Medulla oblongata (tissue), 1 donor: ENCODE measurements around the gene MAST3.
"Not testable (repeated sequence)": the region's sequence is repeated elsewhere in the genome, so short reads cannot be mapped to it uniquely, and the experiment has no call there.

ENCODE experiments used
- DNase-seq: peaks from one replicate; pipeline ENCODE4 v3.0.0-alpha.2; 2015; ENCODE audit errors: extremely low spot score

MAST3 gene

GRCh38 chr19:18086590-18087138 lies 10.9 kb upstream of the MAST3 start, which contains the start of gene IL12RB1:
IL12RB1 (minus strand) TSS chr19:18086934; CDS start chr19:18086823, 111 bp downstream.
- DNase-seq: peak; percentile 46

- DNase-seq: peak; percentile 62
These were observed 8.5 kb upstream of the MAST3 start for GRCh38 chr19:18089096-18089541.

GRCh38 chr19:18089726-18090125 lies 7.9 kb upstream of the MAST3 start:
- DNase-seq: peak; percentile 91

- DNase-seq: peak; percentile 41
These were observed 6.9 kb upstream of the MAST3 start for GRCh38 chr19:18090545-18091216.

GRCh38 chr19:18091217-18091608 lies 6.4 kb upstream of the MAST3 start:
- peak; percentile 70 for DNase-seq

- DNase-seq: no peak
These were observed 4.0 kb upstream of the MAST3 start for GRCh38 chr19:18093439-18094161.

GRCh38 chr19:18096258-18096657 lies 1.3 kb upstream of the MAST3 start:
- no peak for DNase-seq

- no peak for DNase-seq
These were observed 664 bp downstream of the MAST3 start for GRCh38 chr19:18097993-18098890.

GRCh38 chr19:18098891-18099622 lies 1.5 kb downstream of the MAST3 start:
- DNase-seq: no peak

GRCh38 chr19:18099623-18099995 lies 2.0 kb downstream of the MAST3 start:
- DNase-seq: no peak

- peak; percentile 51 for DNase-seq
These were observed 3.1 kb downstream of the MAST3 start for GRCh38 chr19:18100710-18101109.

GRCh38 chr19:18101268-18101667 lies 3.7 kb downstream of the MAST3 start:
- no peak for DNase-seq

- DNase-seq: no peak
These were observed 5.5 kb downstream of the MAST3 start for GRCh38 chr19:18102916-18103542.

GRCh38 chr19:18104793-18105131 lies 7.2 kb downstream of the MAST3 start:
- no peak for DNase-seq

- not testable (repeated sequence) for DNase-seq
These were observed 7.7 kb downstream of the MAST3 start for GRCh38 chr19:18105259-18105658.

GRCh38 chr19:18107235-18107634 lies 9.7 kb downstream of the MAST3 start:
- no peak for DNase-seq

GRCh38 chr19:18108897-18109296 lies 11.3 kb downstream of the MAST3 start:
- no peak for DNase-seq

- no peak for DNase-seq
These were observed 11.8 kb downstream of the MAST3 start for GRCh38 chr19:18109341-18109732.

- no peak for DNase-seq
These were observed 12.4 kb downstream of the MAST3 start for GRCh38 chr19:18109733-18110608.
